Neuron (in vitro differentiated cells): ENCODE data around the gene TAL1.
A peak's percentile ranks its signal among the peaks of the same experiment; 100 is the strongest.

Experiments
- H2AFZ ChIP-seq: one replicate; pipeline ENCODE4 v1.6.1; 2013; ENCODE audit warnings: low read depth, mild to moderate bottlenecking, inconsistent platforms, low read length, moderate library complexity
- H3K27me3 ChIP-seq: one replicate; pipeline ENCODE4 v1.6.1; 2013; ENCODE audit warnings: low read length; ENCODE audit not compliant: insufficient read depth
- H3K36me3 ChIP-seq: one replicate; pipeline ENCODE4 v1.6.1; 2013; ENCODE audit warnings: low read length; ENCODE audit not compliant: insufficient read depth
- H3K4me1 ChIP-seq: one replicate; pipeline ENCODE4 v1.6.1; 2013; ENCODE audit warnings: low read length; ENCODE audit not compliant: insufficient read depth
- H3K4me3 ChIP-seq: 2 replicates; pipeline ENCODE4 v1.5.1; 2013; ENCODE audit warnings: mild to moderate bottlenecking, low read length, moderate library complexity
- H3K9me3 ChIP-seq: one replicate; pipeline ENCODE4 v1.6.1; 2013; ENCODE audit warnings: low read length

The TAL1 gene

DNA sequence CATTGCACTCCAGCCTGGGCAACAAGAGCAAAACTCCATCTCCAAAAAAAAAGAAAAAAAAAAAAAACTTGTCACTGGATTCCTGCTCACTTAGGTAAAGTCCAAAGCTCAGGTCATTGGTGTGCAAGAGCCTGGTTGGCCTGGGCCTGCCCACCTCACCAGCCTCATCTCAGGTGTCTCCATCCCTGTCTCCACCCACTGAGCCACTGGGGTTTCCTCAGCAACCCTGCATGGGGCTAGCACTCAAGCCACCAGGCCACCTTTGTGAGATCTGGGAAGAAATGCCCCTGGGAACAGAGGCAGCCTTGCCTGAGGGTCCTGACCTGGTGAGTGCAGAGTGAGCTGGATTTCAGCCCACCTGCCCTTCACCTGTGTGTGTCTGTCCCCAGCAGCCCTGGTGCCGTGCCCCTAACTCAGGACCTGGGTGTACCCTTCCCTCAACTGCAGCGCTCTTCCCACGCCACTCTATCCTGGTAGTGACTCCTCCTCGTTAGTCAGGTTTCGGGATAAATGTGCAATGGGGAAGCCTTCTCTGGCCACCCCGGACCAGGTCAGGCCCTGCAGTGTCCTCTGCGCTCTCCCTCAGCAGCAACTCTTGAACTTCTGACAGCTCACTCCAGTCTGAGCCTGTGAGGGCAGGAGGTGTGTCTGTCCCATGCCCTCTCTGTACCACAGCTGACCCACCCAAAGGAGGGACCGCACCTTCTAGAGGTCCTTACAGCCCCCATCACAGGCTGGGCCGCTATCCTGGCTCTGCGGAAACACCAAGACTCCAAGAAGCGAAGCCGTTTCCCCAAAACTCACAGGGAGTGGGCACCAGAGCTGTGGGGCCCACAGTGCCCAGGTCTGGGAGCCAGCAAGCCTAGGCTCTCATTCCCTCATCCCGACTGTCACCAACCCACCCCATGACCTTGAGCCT lies 45.5 kb downstream of the TAL1 start:
- Histone ChIP-seq H2AFZ (no peak overlapping the region), H3K9me3 (no peaks in the 10 kb centered on the region), H3K4me1 (no peaks in the 10 kb centered on the region), H3K27me3 (peaks cover 16% of the 10 kb centered on the region), H3K4me3 (no peak overlapping the region), H3K36me3 (no peaks in the 10 kb centered on the region)

- H3K36me3 ChIP-seq: no peaks in the 10 kb centered on the region
- H3K4me3 ChIP-seq: no peak overlapping the region
- H3K4me1 ChIP-seq: no peaks in the 10 kb centered on the region
- H3K27me3 ChIP-seq: peaks cover 22% of the 10 kb centered on the region
- H3K9me3 ChIP-seq: no peaks in the 10 kb centered on the region
- no peak overlapping the region for H2AFZ ChIP-seq
Observed at GRCh38 chr1:47184822-47185677, 47.0 kb downstream of the TAL1 start.

DNA sequence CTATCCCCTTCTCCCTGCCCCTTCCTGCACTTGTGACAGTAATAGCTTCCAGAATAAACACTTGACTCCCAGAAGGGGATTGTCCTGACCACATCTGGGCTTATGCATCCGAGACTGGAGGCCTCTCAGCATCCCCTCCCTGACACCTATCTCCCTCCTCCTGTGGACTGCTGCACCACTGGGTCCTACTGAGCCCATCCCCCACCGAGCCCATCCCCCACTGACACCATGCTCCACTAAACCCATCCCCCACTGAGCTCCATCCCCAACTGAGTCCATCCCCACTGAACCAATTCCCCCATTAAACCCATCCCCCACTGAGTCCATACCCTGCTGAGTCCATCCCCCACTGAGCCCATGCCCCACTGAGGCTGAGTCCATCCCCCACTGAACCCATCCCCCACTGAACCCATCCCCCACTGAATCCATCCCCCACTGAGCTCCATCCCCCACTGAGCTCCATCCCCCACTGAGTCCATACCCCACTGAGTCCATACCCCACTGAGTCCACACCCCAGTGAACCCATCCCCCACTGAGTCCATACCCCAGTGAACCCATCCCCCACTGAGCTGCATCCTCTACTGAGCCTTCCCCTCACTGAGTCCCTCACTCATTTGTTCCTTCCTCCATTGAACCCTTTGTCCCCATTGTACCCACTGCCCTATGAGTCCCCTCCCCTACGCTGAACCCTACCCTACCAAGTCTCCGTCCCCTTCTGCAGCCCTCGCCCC lies 47.8 kb downstream of the TAL1 start:
- H3K4me3 ChIP-seq: no peak overlapping the region
- no peaks in the 10 kb centered on the region for H3K9me3 ChIP-seq
- no peak overlapping the region for H2AFZ ChIP-seq
- peaks cover 20% of the 10 kb centered on the region for H3K27me3 ChIP-seq
- H3K4me1 ChIP-seq: peaks cover 4% of the 10 kb centered on the region
- H3K36me3 ChIP-seq: no peaks in the 10 kb centered on the region

GRCh38 chr1:47183308-47184089 lies 48.5 kb downstream of the TAL1 start:
- Histone ChIP-seq H3K4me1 (peaks cover 5% of the 10 kb centered on the region), H3K9me3 (no peaks in the 10 kb centered on the region), H3K27me3 (peaks cover 20% of the 10 kb centered on the region), H3K4me3 (no peak overlapping the region), H3K36me3 (no peaks in the 10 kb centered on the region), H2AFZ (no peak overlapping the region)

GRCh38 chr1:47182676-47183235 lies 49.3 kb downstream of the TAL1 start:
- Histone ChIP-seq H3K27me3 (peaks cover 20% of the 10 kb centered on the region), H2AFZ (no peak overlapping the region), H3K9me3 (no peaks in the 10 kb centered on the region), H3K4me3 (no peak overlapping the region), H3K4me1 (peaks cover 5% of the 10 kb centered on the region), H3K36me3 (no peaks in the 10 kb centered on the region)

GRCh38 chr1:47181955-47182675 lies 49.9 kb downstream of the TAL1 start:
- Histone ChIP-seq H2AFZ (no peak overlapping the region), H3K36me3 (no peaks in the 10 kb centered on the region), H3K4me3 (no peak overlapping the region), H3K27me3 (peaks cover 16% of the 10 kb centered on the region), H3K4me1 (peaks cover 5% of the 10 kb centered on the region), H3K9me3 (no peaks in the 10 kb centered on the region)

DNA sequence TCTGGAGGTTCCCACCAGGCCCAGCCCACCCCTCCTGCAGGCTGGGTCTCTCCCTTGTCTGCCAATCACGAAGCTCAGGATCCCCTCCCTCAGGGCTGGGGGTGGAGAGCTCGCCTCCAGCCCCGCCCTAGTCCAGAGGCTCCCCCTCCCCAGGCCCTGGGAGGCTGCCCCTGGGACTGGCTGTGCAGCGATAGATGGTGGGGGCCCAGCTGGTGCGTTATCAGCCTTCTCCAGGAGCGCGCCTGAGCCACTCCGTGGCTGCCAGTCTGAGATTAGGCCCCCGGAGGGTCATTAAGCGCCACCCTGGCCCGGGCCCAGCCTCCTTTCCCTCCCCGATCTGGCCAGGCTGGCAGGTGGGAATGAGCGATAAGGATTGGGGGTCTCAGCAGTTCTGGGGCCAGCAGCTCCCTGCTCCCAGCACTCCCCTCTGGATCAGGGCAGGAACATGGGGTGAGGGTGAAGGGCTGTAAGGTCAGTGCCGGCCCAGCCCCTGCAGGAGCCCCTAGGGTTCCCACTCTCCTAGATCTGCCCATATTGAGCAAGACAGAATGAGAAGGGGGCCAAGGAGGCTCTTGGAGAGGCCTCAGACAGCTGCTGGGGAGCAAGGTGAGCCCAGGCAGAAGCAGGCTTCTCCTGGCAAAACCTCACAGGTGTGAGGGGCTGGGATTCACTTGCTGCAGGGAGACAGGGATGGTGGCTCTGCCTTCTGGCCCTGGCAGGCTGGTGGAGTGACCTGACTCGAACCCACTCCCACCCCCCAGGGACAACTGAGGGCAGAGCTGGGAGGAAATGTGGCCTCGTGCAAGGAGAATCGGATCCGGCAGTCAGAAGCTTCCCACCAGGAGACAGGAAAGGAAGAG lies 50.7 kb downstream of the TAL1 start:
- Histone ChIP-seq H3K4me1 (peaks cover 5% of the 10 kb centered on the region), H3K4me3 (no peak overlapping the region), H3K27me3 (peaks cover 16% of the 10 kb centered on the region), H2AFZ (no peak overlapping the region), H3K36me3 (no peaks in the 10 kb centered on the region), H3K9me3 (no peaks in the 10 kb centered on the region)

DNA sequence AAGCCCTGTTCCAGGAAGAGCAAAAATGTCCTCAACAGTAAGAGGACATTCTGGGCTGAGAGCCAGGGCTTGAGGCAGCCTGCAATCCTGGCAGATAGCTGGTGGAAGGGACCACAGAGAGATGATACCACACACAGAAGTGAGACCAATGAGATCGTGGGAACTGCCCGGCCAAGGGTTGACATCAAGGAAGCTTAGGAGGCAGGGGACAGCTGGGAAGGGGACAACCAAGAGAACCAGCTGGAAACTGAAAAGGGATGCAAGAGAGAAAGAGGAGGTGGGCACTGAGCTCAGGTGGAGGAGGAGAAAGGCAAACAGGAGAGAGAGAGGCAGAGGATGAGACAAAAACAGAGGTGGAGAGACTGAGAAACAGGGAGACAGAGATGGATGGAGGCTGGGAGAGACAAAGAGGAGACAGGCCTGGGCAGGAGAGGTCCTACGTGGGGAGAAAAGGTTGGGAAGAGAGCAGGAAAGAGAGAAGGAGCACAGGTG lies 51.4 kb downstream of the TAL1 start:
- no peak overlapping the region for H3K4me3 ChIP-seq
- H3K36me3 ChIP-seq: no peaks in the 10 kb centered on the region
- no peaks in the 10 kb centered on the region for H3K9me3 ChIP-seq
- H3K4me1 ChIP-seq: peaks cover 5% of the 10 kb centered on the region
- no peak overlapping the region for H2AFZ ChIP-seq
- H3K27me3 ChIP-seq: peaks cover 16% of the 10 kb centered on the region

- Histone ChIP-seq H3K9me3 (no peaks in the 10 kb centered on the region), H3K27me3 (peaks cover 16% of the 10 kb centered on the region), H3K4me3 (no peak overlapping the region), H3K36me3 (no peaks in the 10 kb centered on the region), H2AFZ (no peak overlapping the region), H3K4me1 (peaks cover 5% of the 10 kb centered on the region)
Observed at GRCh38 chr1:47179988-47180563, 51.9 kb downstream of the TAL1 start.

DNA sequence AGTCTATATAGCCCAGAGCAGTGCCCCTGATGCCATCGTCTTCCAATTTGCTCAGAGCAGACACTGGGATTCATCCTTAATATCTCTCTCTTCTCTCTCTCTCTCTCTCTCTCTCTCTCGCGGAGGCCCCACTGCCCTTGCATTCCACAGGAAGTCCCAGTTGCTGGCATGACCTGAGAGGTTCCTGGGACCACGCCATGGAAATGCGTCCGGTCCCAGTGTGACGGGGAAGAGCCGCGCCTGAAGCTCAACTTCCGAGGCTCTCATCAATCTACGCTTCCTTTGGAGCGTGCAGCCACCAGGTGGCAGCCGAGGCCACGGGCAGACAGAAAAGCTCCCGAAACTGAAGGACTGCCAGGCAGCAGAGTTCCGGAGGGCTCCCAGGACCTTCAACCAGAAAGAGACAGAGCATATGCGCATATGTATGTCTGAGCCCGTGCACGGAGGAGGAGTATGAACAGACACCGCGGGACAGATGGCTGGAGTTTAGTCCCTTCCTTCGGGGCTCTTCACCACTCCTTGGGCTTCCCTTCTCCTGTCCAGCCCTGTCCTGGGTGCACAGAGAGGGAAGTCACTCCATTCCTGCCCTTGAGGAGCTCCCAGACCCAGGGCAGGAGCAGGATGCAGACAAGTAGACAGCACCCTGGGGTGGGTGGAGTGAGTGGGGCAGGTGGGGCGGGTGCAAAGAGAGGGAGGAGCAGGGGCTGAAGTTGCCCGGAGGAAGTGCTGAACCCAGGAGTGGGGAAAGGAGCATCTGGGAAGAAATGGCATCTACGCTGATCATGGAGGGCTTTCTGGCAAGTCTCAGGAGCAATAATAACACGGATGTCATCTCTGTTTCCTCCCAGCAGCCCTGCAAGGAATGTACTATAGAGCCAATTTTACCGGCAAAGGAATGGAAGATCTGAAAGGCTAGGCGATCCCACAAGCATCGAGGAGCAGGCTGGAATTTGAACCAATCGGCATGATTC lies 52.7 kb downstream of the TAL1 start:
- no peaks in the 10 kb centered on the region for H3K9me3 ChIP-seq
- H3K4me1 ChIP-seq: peaks cover 5% of the 10 kb centered on the region
- no peaks in the 10 kb centered on the region for H3K36me3 ChIP-seq
- H2AFZ ChIP-seq: peak overlapping the region; percentile 90
- peaks cover 16% of the 10 kb centered on the region for H3K27me3 ChIP-seq
- H3K4me3 ChIP-seq: peak overlapping the region; percentile 34
